Prostate gland (tissue), 2 donors: ENCODE data around the gene ASCL2. TPM values are rescaled to one million over a fixed set of nuclear protein-coding genes. Genes with fewer than 3 reads are reported as not detected.

Experiments used
- DNase-seq: peaks from one replicate; pipeline ENCODE4 v3.0.0-alpha.2; 2019; ENCODE audit warnings: low spot score
- H3K27ac ChIP-seq, 2 donors: fragments of 200-600 bp; sonication (generic); 2 replicates each; pipeline ENCODE4 v1.5.1; 2017 to 2019
- H3K27me3 ChIP-seq: fragments of 200-600 bp; sonication (generic); replicated peaks from 2 replicates; pipeline ENCODE4 v1.5.1; 2019; ENCODE audit not compliant: insufficient read depth
- H3K36me3 ChIP-seq, 2 donors: fragments of 200-600 bp; sonication (generic); 1 replicate in 1 of 2; 2 replicates in 1 of 2; pipeline versions ENCODE4 v1.5.1 to v1.8.1; 2017 to 2019
- H3K4me1 ChIP-seq: fragments of 200-600 bp; sonication (generic); replicated peaks from 2 replicates; pipeline ENCODE4 v1.5.1; 2019
- H3K4me3 ChIP-seq, 2 donors: fragments of 200-600 bp; sonication (generic); 2 replicates each; pipeline ENCODE4 v1.5.1; 2017 to 2019
- H3K9me3 ChIP-seq: fragments of 200-600 bp; sonication (generic); 2 replicates; pipeline ENCODE4 v1.5.1; 2017
- CTCF ChIP-seq, 4 experiments: fragments of 200-600 bp in 2 of 4; fragments of 450-650 bp in 2 of 4; sonication (generic) in 2 of 4; IDR thresholded peaks; 1 replicate in 3 of 4; 2 replicates in 1 of 4; pipeline ENCODE4 v1.5.1; 2016 to 2019; ENCODE audit warnings: antibody characterized with exemption in 4 of 4, mild to moderate bottlenecking in 2 of 4, moderate library complexity in 2 of 4
- POLR2A ChIP-seq: fragments of 450-650 bp; IDR thresholded peaks from one replicate; pipeline ENCODE4 v1.6.1; 2016; ENCODE audit warnings: antibody characterized with exemption, mild to moderate bottlenecking
- POLR2AphosphoS5 ChIP-seq: sonication (generic); formaldehyde crosslinking; IDR thresholded peaks from one replicate; pipeline ENCODE4 v1.6.1; 2017; ENCODE audit warnings: antibody characterized with exemption
- WGBS: methylation state at CpG from one replicate; pipeline ENCODE4 v1.1.5; 2018; 5-methylcytosine and 5-hydroxymethylcytosine counted together
- intact Hi-C: fragments of 100-400 bp; cut with DNase I; formaldehyde crosslinking; loops from one replicate; pipeline ENCODE4 v1.14.2; 2022
- total RNA-seq, 2 donors: library from RNA; depleted of rRNA; stranded (reverse); fragments of >200 nt; gene quantifications; one replicate each; pipeline ENCODE4 v1.1.0, GENCODE V29; 2016

ASCL2 gene
- total RNA-seq, 2 donors from 2014 or later = 3.9 to 7.9 TPM

GRCh38 chr11:2294926-2295290, 24.5 kb upstream of the ASCL2 start:
- Histone ChIP-seq H3K4me3 (no peak overlapping the region), H3K36me3 (no peaks in the 10 kb centered on the region), H3K4me1 (no peaks in the 10 kb centered on the region), H3K27me3 (no peaks in the 10 kb centered on the region), H3K27ac (no peak overlapping the region), H3K9me3 (no peaks in the 10 kb centered on the region)
- no peak for DNase-seq
- intact Hi-C loops = no loop called here
- TF ChIP-seq POLR2A = no peak
- no peak for TF ChIP-seq POLR2AphosphoS5
- TF ChIP-seq CTCF (IDR thresholded peaks at IDR 0.05) = no peak
- 90% methylated on average over 8 of the region's 8 CpGs for WGBS

GRCh38 chr11:2293984-2294925, 23.9 kb upstream of the ASCL2 start:
- Histone ChIP-seq H3K4me1 (no peaks in the 10 kb centered on the region), H3K27me3 (no peaks in the 10 kb centered on the region), H3K36me3 (no peaks in the 10 kb centered on the region), H3K4me3 (no peak overlapping the region), H3K9me3 (no peaks in the 10 kb centered on the region), H3K27ac (no peak overlapping the region)
- no peak for DNase-seq
- intact Hi-C loops = no loop called here
- TF ChIP-seq POLR2A (no peak), POLR2AphosphoS5 (no peak), CTCF (IDR thresholded peaks at IDR 0.05) (no peak)
- WGBS = 89% methylated on average over 14 of the region's 27 CpGs

GRCh38 chr11:2293531-2293971, 23.2 kb upstream of the ASCL2 start:
- no peak overlapping the region for H3K27ac ChIP-seq
- H3K27me3 ChIP-seq = no peaks in the 10 kb centered on the region
- intact Hi-C loops = no loop called here
- 87% methylated on average over 20 of the region's 20 CpGs for WGBS
- no peaks in the 10 kb centered on the region for H3K36me3 ChIP-seq
- no peak for DNase-seq
- H3K9me3 ChIP-seq = no peaks in the 10 kb centered on the region
- H3K4me3 ChIP-seq = no peak overlapping the region
- TF ChIP-seq POLR2A = no peak
- TF ChIP-seq POLR2AphosphoS5 = no peak
- no peak for TF ChIP-seq CTCF (IDR thresholded peaks at IDR 0.05)
- no peaks in the 10 kb centered on the region for H3K4me1 ChIP-seq

GRCh38 chr11:2290351-2290841, 20.0 kb upstream of the ASCL2 start:
- no peak for TF ChIP-seq POLR2A
- TF ChIP-seq POLR2AphosphoS5 = no peak
- no peak for TF ChIP-seq CTCF (IDR thresholded peaks at IDR 0.05)
- DNase-seq = no peak
- no peaks in the 10 kb centered on the region for H3K36me3 ChIP-seq
- no peaks in the 10 kb centered on the region for H3K27me3 ChIP-seq
- H3K27ac ChIP-seq = no peak overlapping the region
- H3K4me3 ChIP-seq = no peak overlapping the region
- 49% methylated on average over 10 of the region's 10 CpGs for WGBS
- intact Hi-C loops = no loop called here
- no peaks in the 10 kb centered on the region for H3K4me1 ChIP-seq
- H3K9me3 ChIP-seq = no peaks in the 10 kb centered on the region

- Histone ChIP-seq H3K27ac (no peak overlapping the region), H3K27me3 (no peaks in the 10 kb centered on the region), H3K36me3 (no peaks in the 10 kb centered on the region), H3K4me1 (no peaks in the 10 kb centered on the region), H3K9me3 (no peaks in the 10 kb centered on the region), H3K4me3 (no peak overlapping the region)
- TF ChIP-seq POLR2AphosphoS5 = no peak
- no peak for DNase-seq
- intact Hi-C loops = no loop called here
- WGBS = 83% methylated on average over 10 of the region's 10 CpGs
These were observed 19.5 kb upstream of the ASCL2 start for GRCh38 chr11:2289859-2290258.
